ENCODE measurements around the gene EHD1.
"Not testable (repeated sequence)": the region's sequence is repeated elsewhere in the genome, so short reads cannot be mapped to it uniquely, and the experiment has no call there.

Gene EHD1

DNA sequence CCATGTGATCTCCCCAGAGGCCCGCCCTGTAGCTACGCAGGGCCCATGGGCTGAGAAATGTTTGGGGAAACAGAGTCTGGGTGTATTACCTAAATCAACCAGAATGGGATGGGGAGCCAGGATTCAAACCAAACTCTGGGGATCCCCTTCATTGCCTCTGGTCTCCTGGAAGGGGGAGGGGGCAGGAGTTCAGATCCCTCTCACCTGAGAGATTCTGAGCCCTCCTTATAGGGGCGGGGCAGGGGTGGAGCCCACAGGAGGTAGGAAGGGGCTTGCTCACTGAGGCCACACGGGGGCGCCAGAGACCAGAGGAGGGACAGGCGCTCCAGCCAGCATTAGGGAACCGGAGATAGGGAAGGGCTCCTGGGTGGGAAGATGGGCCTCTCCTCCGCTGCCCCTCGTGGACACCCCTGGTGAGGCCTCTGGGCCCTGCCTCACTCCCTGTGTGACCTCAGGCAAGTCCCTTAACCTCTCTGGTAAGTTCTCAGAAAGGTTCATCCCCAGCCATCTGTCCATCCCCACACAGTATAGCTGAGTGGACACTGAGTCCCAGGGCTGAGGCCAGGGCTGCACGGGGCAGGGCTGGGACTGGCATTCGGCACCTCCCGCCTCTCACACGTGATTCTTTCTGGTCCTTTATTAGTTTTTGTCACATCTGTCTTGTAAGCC lies 31.3 kb downstream of the EHD1 start:
- Histone ChIP-seq H3K4me1 (ENCODE audit: insufficient read depth, low read length, poor library complexity, severe bottlenecking) (peaks cover 17% of the 10 kb centered on the region), H3K9me2 (replicated peaks; ENCODE audit: low read depth, low read length) (no peaks in the 10 kb centered on the region), H3K36me3 (ENCODE audit: insufficient read depth, low read length) (no peaks in the 10 kb centered on the region), H3K79me2 (ENCODE audit: insufficient read depth, low read length) (no peaks in the 10 kb centered on the region), H3K9me3 (ENCODE audit: insufficient read depth, low read depth, low read length) (no peaks in the 10 kb centered on the region), H3K4me2 (ENCODE audit: low read depth, low read length, poor library complexity, severe bottlenecking) (no peak overlapping the region), H3K27me3 (ENCODE audit: insufficient read depth, low read length, poor library complexity, severe bottlenecking) (no peaks in the 10 kb centered on the region), H2AFZ (ENCODE audit: low read length) (no peak overlapping the region), H3K4me3 (ENCODE audit: low read length, poor library complexity, severe bottlenecking) (no peak overlapping the region), H4K20me1 (ENCODE audit: insufficient read depth, low read length, poor library complexity, severe bottlenecking) (no peaks in the 10 kb centered on the region), H3F3A (ENCODE audit: low read depth) (no peaks in the 10 kb centered on the region), H3K9ac (ENCODE audit: low read depth, low read length, poor library complexity, severe bottlenecking) (no peak overlapping the region)
- TF ChIP-seq EZH2phosphoT487 (IDR thresholded peaks at IDR 0.05; ENCODE audit: borderline replicate concordance): no peak
- TF ChIP-seq CTCF (conservative IDR thresholded peaks at IDR 0.05; ENCODE audit: low read length): peak; percentile 92

DNA sequence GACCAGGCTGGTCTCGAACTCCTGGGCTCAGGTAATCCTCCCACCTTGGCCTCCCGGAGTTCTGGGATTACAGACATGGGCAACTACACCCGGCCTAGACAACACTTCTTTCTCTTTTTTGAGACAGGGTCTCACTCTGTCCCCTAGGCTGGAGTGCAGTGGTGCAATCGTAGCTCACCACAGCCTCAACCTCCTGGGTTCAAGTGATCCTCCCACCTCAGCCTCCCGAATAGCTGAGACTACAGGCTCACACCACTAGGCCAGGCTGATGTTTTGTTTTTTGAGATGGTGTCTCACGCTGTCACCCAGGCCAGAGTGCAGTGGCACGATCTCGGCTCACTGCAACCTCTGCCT lies 32.7 kb downstream of the EHD1 start:
- H3K79me2 ChIP-seq (ENCODE audit: insufficient read depth, low read length); H3K9ac ChIP-seq (ENCODE audit: low read depth, low read length, poor library complexity, severe bottlenecking); H3F3A ChIP-seq (ENCODE audit: low read depth); H3K9me2 ChIP-seq (replicated peaks; ENCODE audit: low read depth, low read length); H3K4me1 ChIP-seq (ENCODE audit: insufficient read depth, low read length, poor library complexity, severe bottlenecking); H4K20me1 ChIP-seq (ENCODE audit: insufficient read depth, low read length, poor library complexity, severe bottlenecking); H3K36me3 ChIP-seq (ENCODE audit: insufficient read depth, low read length); H3K4me3 ChIP-seq (ENCODE audit: low read length, poor library complexity, severe bottlenecking); H3K27me3 ChIP-seq (ENCODE audit: insufficient read depth, low read length, poor library complexity, severe bottlenecking); H3K4me2 ChIP-seq (ENCODE audit: low read depth, low read length, poor library complexity, severe bottlenecking); H2AFZ ChIP-seq (ENCODE audit: low read length); H3K9me3 ChIP-seq (ENCODE audit: insufficient read depth, low read depth, low read length): not testable (repeated sequence)

DNA sequence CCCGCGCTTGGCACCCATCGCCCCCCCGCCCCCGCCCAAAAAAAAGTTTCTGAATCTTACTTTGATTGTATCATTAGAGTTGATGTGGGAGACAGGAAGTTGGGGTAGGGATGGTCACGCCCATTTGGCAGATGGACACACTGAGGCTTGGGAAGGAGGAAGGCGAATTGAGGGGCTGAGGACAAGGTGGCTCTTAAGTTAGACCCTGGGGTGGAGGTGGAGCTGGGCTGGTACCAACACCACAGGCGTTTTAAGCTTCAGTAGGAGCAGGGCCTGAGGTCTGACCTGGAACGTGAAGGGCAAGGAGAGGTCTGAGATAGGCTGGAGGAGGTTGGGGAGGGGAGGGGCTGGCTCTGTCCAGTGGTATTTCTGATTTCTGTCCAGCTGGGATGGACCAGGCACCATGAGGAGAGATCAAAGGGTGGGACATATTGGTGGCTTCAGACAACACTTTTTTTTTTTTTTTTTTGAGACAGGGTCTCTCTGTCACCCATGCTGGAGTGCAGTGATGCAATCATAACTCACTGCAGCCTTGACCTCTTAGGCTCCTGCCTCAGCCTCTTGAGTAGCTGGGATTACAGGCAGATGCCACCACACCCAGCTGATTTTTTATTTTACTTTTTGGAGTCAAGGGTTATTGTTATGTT lies 33.2 kb downstream of the EHD1 start:
- Histone ChIP-seq H3K9ac (ENCODE audit: low read depth, low read length, poor library complexity, severe bottlenecking) (no peak overlapping the region), H3K36me3 (ENCODE audit: insufficient read depth, low read length) (no peaks in the 10 kb centered on the region), H3K27me3 (ENCODE audit: insufficient read depth, low read length, poor library complexity, severe bottlenecking) (no peaks in the 10 kb centered on the region), H3K4me3 (ENCODE audit: low read length, poor library complexity, severe bottlenecking) (peak overlapping the region; percentile 63), H3K9me2 (replicated peaks; ENCODE audit: low read depth, low read length) (no peaks in the 10 kb centered on the region), H3K4me1 (ENCODE audit: insufficient read depth, low read length, poor library complexity, severe bottlenecking) (peaks cover 8% of the 10 kb centered on the region), H3K79me2 (ENCODE audit: insufficient read depth, low read length) (no peaks in the 10 kb centered on the region), H3F3A (ENCODE audit: low read depth) (no peaks in the 10 kb centered on the region), H3K9me3 (ENCODE audit: insufficient read depth, low read depth, low read length) (no peaks in the 10 kb centered on the region), H2AFZ (ENCODE audit: low read length) (peak overlapping the region; percentile 45; the same call in 1 of the 2 replicates), H3K4me2 (ENCODE audit: low read depth, low read length, poor library complexity, severe bottlenecking) (peak overlapping the region; percentile 44), H4K20me1 (ENCODE audit: insufficient read depth, low read length, poor library complexity, severe bottlenecking) (no peaks in the 10 kb centered on the region)
- no peak for TF ChIP-seq EZH2phosphoT487 (IDR thresholded peaks at IDR 0.05; ENCODE audit: borderline replicate concordance)
- TF ChIP-seq CTCF (conservative IDR thresholded peaks at IDR 0.05; ENCODE audit: low read length): no peak
